Psoas muscle (tissue), 8 donors: ENCODE results near the gene CTU2. TPM values are rescaled to one million over a fixed set of nuclear protein-coding genes. Genes with fewer than 3 reads are reported as not detected.

Source experiments
- ATAC-seq, 4 donors: fragments of 200-7000 bp; cut with Tn5 transposase; one replicate each; pipeline ENCODE4 v1.9.1; 2020; ENCODE audit warnings: moderate library complexity in 3 of 4, mild to moderate bottlenecking in 2 of 4
- DNase-seq, 2 donors: peaks; one replicate each; pipeline ENCODE4 v3.0.0-alpha.2; 2020
- H3K27ac ChIP-seq: fragments of 200-600 bp; one replicate; pipeline ENCODE4 v1.8.0; 2022
- H3K27me3 ChIP-seq, 3 donors: fragments of 200-600 bp in 1 of 3; one replicate each; pipeline versions ENCODE4 v1.6.1 to v1.8.0; 2013 to 2022; ENCODE audit warnings: low read length in 2 of 3, mild to moderate bottlenecking in 2 of 3, moderate library complexity in 1 of 3; ENCODE audit not compliant: insufficient read depth in 3 of 3
- H3K36me3 ChIP-seq, 2 donors: fragments of 200-600 bp in 1 of 2; one replicate each; pipeline versions ENCODE4 v1.6.1 to v1.8.0; 2013 to 2022; ENCODE audit warnings: low read depth in 1 of 2, mild to moderate bottlenecking in 1 of 2, moderate library complexity in 1 of 2; ENCODE audit not compliant: insufficient read depth in 1 of 2
- H3K4me1 ChIP-seq: fragments of 200-600 bp; one replicate; pipeline ENCODE4 v1.8.0; 2022
- H3K4me3 ChIP-seq: fragments of 200-600 bp; one replicate; pipeline ENCODE4 v1.8.0; 2022; ENCODE audit warnings: mild to moderate bottlenecking
- H3K9me3 ChIP-seq: fragments of 200-600 bp; one replicate; pipeline ENCODE4 v1.8.0; 2022
- CTCF ChIP-seq: fragments of 200-600 bp; IDR thresholded peaks from one replicate; pipeline ENCODE4 v1.8.0; 2022; ENCODE audit warnings: antibody characterized with exemption
- WGBS, 3 donors: extraction: QIAGEN DNeasy Blood & Tissue Kit; methylation state at CpG; one replicate each; pipeline versions ENCODE4 v1.1.6 to v1.1.7; 2013; 5-methylcytosine and 5-hydroxymethylcytosine counted together
- intact Hi-C, 2 donors: fragments of 100-400 bp; cut with DNase I; formaldehyde crosslinking; loops; one replicate each; pipeline versions ENCODE4 v1.11.0 to v1.14.2; 2022
- polyA plus RNA-seq, 3 donors: library from polyadenylated mRNA; stranded (reverse); fragments of 200-250 nt; gene quantifications; one replicate each; pipeline ENCODE4 v1.2.3, GENCODE V29; 2013
- total RNA-seq, 4 donors: library from RNA; stranded (reverse); fragmentation: NEBNext Ultra II Directional in 2 of 4; extraction: Animal tissue kit (Norgen Biotek cat#: 25700) in 2 of 4; gene quantifications; one replicate each; pipeline versions ENCODE4 v1.2.1 to v1.2.4, GENCODE V29; 2021 to 2023
- donor health status: healthy with polysubstance abuse.
- donor health status: DM: no; HTN: no; CAD: no; lungs with moderate emphysema.
- donor health status: Bipolar disorder and iron deficiency.
- donor health status: healthy.
- donor health status: DM: yes; HTN: yes; CAD: no.
- donor health status: DM: no; HTN: no; CAD: no.
- donor health status: DM: no; HTN: no; CAD: no.
- donor health status: DM: yes; HTN: yes; CAD: no.

Gene CTU2
- total and polyA plus RNA-seq, 7 donors = 12.4 to 24.1 (median 20.2) TPM

- 90 to 95% (median 90%) methylated on average over 16 to 23 of the region's 23 CpGs for WGBS, 3 donors
Observed at GRCh38 chr16:88720396-88720970, 14.2 kb downstream of the CTU2 start.

GRCh38 chr16:88721236-88721635 is 14.9 kb downstream of the CTU2 start:
- ATAC-seq = no peak
- Histone ChIP-seq H3K9me3 (no peaks in the 10 kb centered on the region), H3K4me3 (no peak overlapping the region), H3K27ac (no peak overlapping the region), H3K4me1 (no peaks in the 10 kb centered on the region), H3K36me3 (peaks cover 5 to 77% of the 10 kb centered on the region in 2 donors), H3K27me3 (peaks cover 0 to 2% (median 0%) of the 10 kb centered on the region in 3 donors)
- no peak for TF ChIP-seq CTCF
- intact Hi-C loops = no loop called here
- 93 to 94% (median 93%) methylated on average over 15 to 17 of the region's 17 CpGs for WGBS, 3 donors
- no peak for DNase-seq

More at GRCh38 chr16:88720396-88720970, 14.2 kb downstream of the CTU2 start:
- peaks cover 5 to 78% of the 10 kb centered on the region in 2 donors for H3K36me3 ChIP-seq
- intact Hi-C loops = no loop called here
- DNase-seq = no peak
- H3K9me3 ChIP-seq = no peaks in the 10 kb centered on the region
- H3K4me3 ChIP-seq = no peak overlapping the region
- no peak for ATAC-seq
- H3K27me3 ChIP-seq = peaks cover 0 to 2% (median 0%) of the 10 kb centered on the region in 3 donors
- no peak overlapping the region for H3K27ac ChIP-seq
- no peaks in the 10 kb centered on the region for H3K4me1 ChIP-seq
- no peak for TF ChIP-seq CTCF

GRCh38 chr16:88721815-88722755 is 15.8 kb downstream of the CTU2 start:
- intact Hi-C loops = no loop called here
- no peaks in the 10 kb centered on the region for H3K4me1 ChIP-seq
- no peaks in the 10 kb centered on the region for H3K9me3 ChIP-seq
- DNase-seq (no peak), ATAC-seq (no peak)
- no peak overlapping the region for H3K4me3 ChIP-seq
- no peak for TF ChIP-seq CTCF
- H3K27me3 ChIP-seq = peaks cover 0 to 2% (median 0%) of the 10 kb centered on the region in 3 donors
- 93 to 95% (median 94%) methylated on average over 60 to 61 of the region's 61 CpGs for WGBS, 3 donors
- H3K36me3 ChIP-seq = peaks cover 0 to 69% of the 10 kb centered on the region in 2 donors
- H3K27ac ChIP-seq = no peak overlapping the region

- WGBS, 3 donors = 91 to 93% (median 92%) methylated on average over 32 to 39 of the region's 39 CpGs
- peaks cover 0 to 62% of the 10 kb centered on the region in 2 donors for H3K36me3 ChIP-seq
- no peaks in the 10 kb centered on the region for H3K4me1 ChIP-seq
- ATAC-seq (no peak), DNase-seq (no peak)
- TF ChIP-seq CTCF = no peak
- no peak overlapping the region for H3K27ac ChIP-seq
- intact Hi-C loops = no loop called here
- no peaks in the 10 kb centered on the region for H3K9me3 ChIP-seq
- no peak overlapping the region for H3K4me3 ChIP-seq
- peaks cover 0 to 4% (median 2%) of the 10 kb centered on the region in 3 donors for H3K27me3 ChIP-seq
Observed at GRCh38 chr16:88722784-88723506, 16.6 kb downstream of the CTU2 start.
